HEK293T (cell line): ENCODE results near the gene MACROD2.
"Not testable (repeated sequence)": the region's sequence is repeated elsewhere in the genome, so short reads cannot be mapped to it uniquely, and the experiment has no call there.

Source experiments
- CTCF ChIA-PET: fragments of 350-600 bp; formaldehyde crosslinking; extraction: SDS; loops from one replicate; lab custom pipeline; 2021; ENCODE audit warnings: antibody characterized with exemption, inconsistent platforms; lab: Yijun Ruan, JAX
- POLR2A ChIA-PET: fragments of 350-600 bp; formaldehyde crosslinking; extraction: SDS; loops from one replicate; lab custom pipeline; 2020; ENCODE audit warnings: antibody characterized with exemption, inconsistent platforms; lab: Yijun Ruan, JAX
- DNase-seq: peaks from one replicate; pipeline ENCODE4 v3.0.0; 2012; ENCODE audit warnings: mixed read lengths; ENCODE audit errors: extremely low spot score
- ARNT ChIP-seq: fragments of 450-650 bp; IDR thresholded peaks from 2 replicates; pipeline ENCODE4 v1.6.1; 2017; ENCODE audit warnings: mild to moderate bottlenecking
- BHLHE40 ChIP-seq: fragments of 450-650 bp; IDR thresholded peaks from 2 replicates; pipeline ENCODE4 v1.6.1; 2016; ENCODE audit warnings: mild to moderate bottlenecking, moderate library complexity, borderline replicate concordance
- CTBP1 ChIP-seq: fragments of 450-650 bp; IDR thresholded peaks from 2 replicates; pipeline ENCODE4 v1.6.1; 2016; ENCODE audit warnings: borderline replicate concordance
- ELF4 ChIP-seq: fragments of 450-650 bp; IDR thresholded peaks from 2 replicates; pipeline ENCODE4 v1.6.1; 2017; ENCODE audit warnings: antibody characterized with exemption
- FOXA1 ChIP-seq: fragments of 450-650 bp; IDR thresholded peaks from 2 replicates; pipeline ENCODE4 v1.6.1; 2016; ENCODE audit warnings: mild to moderate bottlenecking
- FOXK2 ChIP-seq: fragments of 450-650 bp; IDR thresholded peaks from 2 replicates; pipeline ENCODE4 v1.6.1; 2016; ENCODE audit warnings: mild to moderate bottlenecking
- FOXM1 ChIP-seq: fragments of 450-650 bp; IDR thresholded peaks from 2 replicates; pipeline ENCODE4 v1.6.1; 2017; ENCODE audit warnings: mild to moderate bottlenecking, borderline replicate concordance
- HDGF ChIP-seq: fragments of 450-650 bp; IDR thresholded peaks from 2 replicates; pipeline ENCODE4 v1.6.1; 2017; ENCODE audit warnings: antibody characterized with exemption, borderline replicate concordance
- L3MBTL2 ChIP-seq: fragments of 450-650 bp; conservative IDR thresholded peaks from 2 replicates; pipeline ENCODE4 v1.6.1; 2016; ENCODE audit warnings: mild to moderate bottlenecking
- LEF1 ChIP-seq: fragments of 450-650 bp; IDR thresholded peaks from 2 replicates; pipeline ENCODE4 v1.6.1; 2017; ENCODE audit warnings: mild to moderate bottlenecking, borderline replicate concordance
- NFRKB ChIP-seq: fragments of 450-650 bp; IDR thresholded peaks from 2 replicates; pipeline ENCODE4 v1.6.1; 2016; ENCODE audit warnings: mild to moderate bottlenecking, moderate library complexity
- PKNOX1 ChIP-seq: fragments of 450-650 bp; IDR thresholded peaks from 2 replicates; pipeline ENCODE4 v1.6.1; 2016
- SP1 ChIP-seq: fragments of 450-650 bp; IDR thresholded peaks from 2 replicates; pipeline ENCODE4 v1.6.1; 2017
- SUZ12 ChIP-seq: fragments of 450-650 bp; IDR thresholded peaks from 2 replicates; pipeline ENCODE4 v1.6.1; 2016; ENCODE audit warnings: mild to moderate bottlenecking
- TARDBP ChIP-seq: fragments of 450-650 bp; IDR thresholded peaks from 2 replicates; pipeline ENCODE4 v1.6.1; 2016
- ZNF384 ChIP-seq: fragments of 450-650 bp; IDR thresholded peaks from 2 replicates; pipeline ENCODE4 v1.6.1; 2016

Gene MACROD2

DNA sequence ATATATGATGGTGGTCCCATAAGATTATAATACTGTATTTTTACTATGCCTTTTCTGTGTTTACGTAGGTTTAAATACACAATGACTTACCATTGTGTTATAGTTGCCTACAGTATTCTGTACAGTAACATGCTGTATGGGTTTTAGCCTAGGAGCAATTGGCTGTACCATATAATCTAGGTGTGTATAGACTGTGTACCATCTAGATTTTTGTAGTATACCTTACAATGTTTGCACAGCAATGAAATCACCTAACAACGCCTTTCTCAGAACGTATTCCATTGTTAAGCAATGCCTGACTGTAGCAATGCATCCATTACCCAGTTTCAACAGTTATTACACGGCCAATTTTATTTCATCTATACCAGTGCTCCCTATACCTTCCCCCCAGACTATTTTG lies 10.7 kb downstream of the MACROD2 start:
- POLR2A ChIA-PET, result no interaction called here
- CTCF ChIA-PET, result no interaction called here
- DNase-seq, result no peak
- TF ChIP-seq FOXK2 (no peak), FOXA1 (no peak), NFRKB (no peak), SP1 (no peak), BHLHE40 (no peak), CTBP1 (no peak), ARNT (no peak), SUZ12 (no peak), TARDBP (no peak), PKNOX1 (no peak), L3MBTL2 (no peak), LEF1 (no peak), HDGF (no peak), ZNF384 (no peak)

DNA sequence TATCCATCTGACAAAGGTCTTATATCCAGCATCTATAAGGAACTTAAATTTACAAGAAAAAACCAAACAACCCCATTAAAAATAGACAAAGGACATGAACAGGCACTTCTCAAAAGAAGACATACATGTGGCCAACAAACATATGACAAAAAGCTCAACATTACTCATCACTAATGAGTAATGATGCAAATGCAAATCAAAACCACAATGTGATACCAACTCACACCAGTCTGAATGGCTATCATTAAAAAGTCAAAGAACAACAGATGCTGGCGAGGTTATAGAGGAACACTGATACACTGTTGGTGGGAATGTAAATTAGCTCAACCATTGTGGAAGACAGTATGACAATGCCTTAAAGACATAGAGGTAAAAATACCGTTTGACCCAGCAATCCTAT lies 13.9 kb downstream of the MACROD2 start:
- CTCF ChIA-PET, result no interaction called here
- TF ChIP-seq ARNT (no peak), NFRKB (no peak), FOXM1 (no peak), TARDBP (no peak), FOXA1 (no peak), CTBP1 (no peak), BHLHE40 (no peak), SP1 (no peak), FOXK2 (no peak), PKNOX1 (no peak), LEF1 (no peak)
- POLR2A ChIA-PET, result no interaction called here
- no peak for DNase-seq

GRCh38 chr20:14012671-14013070 lies 17.4 kb downstream of the MACROD2 start:
- ChIA-PET CTCF (no interaction called here), POLR2A (no interaction called here)
- DNase-seq, result no peak
- TF ChIP-seq L3MBTL2, result no peak
- TF ChIP-seq SUZ12, result no peak
- TF ChIP-seq BHLHE40, result no peak
- no peak for TF ChIP-seq FOXM1
- TF ChIP-seq FOXA1, result no peak
- TF ChIP-seq TARDBP, result no peak
- TF ChIP-seq HDGF, result no peak
- TF ChIP-seq ZNF384, result no peak
- TF ChIP-seq FOXK2, result no peak
- TF ChIP-seq ARNT, result no peak
- TF ChIP-seq PKNOX1, result no peak
- no peak for TF ChIP-seq ELF4
- TF ChIP-seq SP1, result no peak
- TF ChIP-seq NFRKB, result no peak
- TF ChIP-seq LEF1, result no peak
- TF ChIP-seq CTBP1, result no peak

DNA sequence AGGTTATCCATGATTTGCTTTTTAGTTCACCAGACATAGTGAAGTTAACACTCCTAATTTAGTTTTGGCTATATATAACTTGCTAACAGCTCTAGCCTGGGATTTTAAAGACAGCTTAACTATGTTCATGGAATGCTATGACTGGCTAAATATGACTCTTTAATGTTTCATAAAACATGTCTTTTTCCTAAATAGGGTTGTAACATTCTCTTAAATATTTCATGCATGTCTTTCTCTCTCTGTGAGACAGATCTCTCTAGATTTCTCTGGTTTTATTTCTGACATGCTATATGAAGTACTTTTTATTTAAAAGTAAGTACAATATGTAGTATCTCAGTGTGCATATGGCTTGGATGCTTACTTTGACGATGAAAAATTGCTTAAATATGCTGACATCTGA lies 35.7 kb downstream of the MACROD2 start:
- no peak for DNase-seq
- CTCF ChIA-PET, result interaction anchor here (0.6 kb wide), 1 partner anchor 213 kb away, joined by 3 read pairs; no protein-coding TSS in a partner anchor
- no peak for TF ChIP-seq ARNT
- TF ChIP-seq PKNOX1, result no peak
- POLR2A ChIA-PET, result no interaction called here

DNA sequence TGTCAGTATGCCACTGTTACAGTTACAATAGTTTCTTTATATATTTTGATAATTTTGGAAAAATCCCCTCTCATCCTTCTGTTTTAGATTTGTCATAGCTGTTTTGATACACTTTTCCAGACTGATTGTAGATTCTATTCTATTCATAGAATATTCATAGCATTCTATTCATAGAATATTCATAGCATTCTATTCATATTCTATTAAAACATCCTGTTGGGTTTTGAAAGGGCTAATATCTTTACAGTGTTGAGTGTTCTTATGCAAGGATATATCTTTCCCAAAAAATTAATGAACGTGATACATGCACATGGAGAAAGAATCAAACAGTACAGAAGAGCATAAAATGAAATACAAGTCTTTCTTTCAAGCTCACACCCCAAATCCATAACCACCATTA lies 38.0 kb downstream of the MACROD2 start:
- DNase-seq, result no peak
- ChIA-PET POLR2A (no interaction called here), CTCF (no interaction called here)
- no peak for TF ChIP-seq FOXA1
- no peak for TF ChIP-seq ARNT
- no peak for TF ChIP-seq ZNF384
- TF ChIP-seq FOXK2, result no peak
- no peak for TF ChIP-seq ELF4

DNA sequence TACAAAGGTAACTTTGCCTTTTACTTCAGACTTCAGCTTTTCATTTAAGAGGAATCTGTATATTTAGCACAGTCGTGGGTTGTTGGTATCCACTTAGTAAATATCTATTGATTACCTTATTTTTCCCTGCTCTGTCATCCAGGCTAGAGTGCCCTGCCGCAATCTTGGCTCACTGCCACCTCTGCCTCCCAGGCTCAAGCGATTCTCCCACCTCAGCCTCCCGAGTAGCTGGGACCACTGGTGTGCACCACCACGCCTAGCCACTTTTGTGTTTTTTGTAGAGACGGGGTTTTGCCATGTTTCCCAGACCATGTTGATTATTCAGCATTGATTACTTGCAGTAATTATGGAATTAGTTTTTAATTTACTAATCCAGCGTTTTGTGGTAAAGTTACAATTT lies 41.3 kb downstream of the MACROD2 start:
- ChIA-PET CTCF (interaction anchor here (0.6 kb wide), 1 partner anchor 17 kb away, joined by 5 read pairs; no protein-coding TSS in a partner anchor), POLR2A (interaction anchor here (0.6 kb wide), 1 partner anchor 24 kb away, joined by 3 read pairs; no protein-coding TSS in a partner anchor)
- DNase-seq, result no peak
- TF ChIP-seq SP1, result no peak
- no peak for TF ChIP-seq HDGF
- no peak for TF ChIP-seq L3MBTL2
- no peak for TF ChIP-seq CTBP1
- TF ChIP-seq FOXM1, result no peak
- no peak for TF ChIP-seq SUZ12
- TF ChIP-seq ARNT, result no peak

DNA sequence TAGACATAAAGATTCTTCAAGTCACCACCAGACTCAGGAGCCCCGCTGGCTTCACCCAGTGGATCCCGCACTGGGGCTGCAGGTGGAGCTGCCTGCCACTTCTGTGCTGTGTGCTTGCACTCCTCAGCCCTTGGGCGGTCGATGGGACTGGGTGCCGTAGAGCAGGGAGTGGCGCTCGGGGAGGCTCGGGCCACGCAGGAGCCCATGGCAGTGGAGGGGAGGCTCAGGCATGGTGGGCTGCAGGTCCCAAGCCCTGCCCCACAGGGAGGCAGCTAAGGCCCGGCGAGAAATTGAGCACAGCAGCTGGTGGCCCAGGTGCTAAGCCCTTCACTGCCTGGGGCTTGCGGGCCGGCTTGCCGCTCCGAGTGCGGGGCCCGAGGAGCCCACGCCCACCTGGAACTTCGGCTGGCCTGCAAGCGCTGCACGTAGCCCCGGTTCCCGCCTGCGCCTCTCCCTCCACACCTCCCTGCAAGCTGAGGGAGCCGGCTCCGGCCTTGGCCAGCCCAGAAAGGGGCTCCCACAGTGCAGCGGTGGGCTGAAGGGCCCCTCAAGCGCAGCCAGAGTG lies 49.5 kb downstream of the MACROD2 start:
- CTCF ChIA-PET, POLR2A ChIA-PET, DNase-seq: not testable (repeated sequence)
